DMS53 treated with DMSO at 0.1 percent for 48 hours (cell line): ENCODE data around the gene HNRNPU.

Source experiments
- DNase-seq: peaks from one replicate; lab custom pipeline; 2025; ENCODE audit not compliant: unreplicated experiment; lab: John Stamatoyannopoulos, UW

The HNRNPU gene

GRCh38 chr1:244862699-244863490 lies 1.4 kb downstream of the HNRNPU start:
- peak; percentile 80 for DNase-seq

DNA sequence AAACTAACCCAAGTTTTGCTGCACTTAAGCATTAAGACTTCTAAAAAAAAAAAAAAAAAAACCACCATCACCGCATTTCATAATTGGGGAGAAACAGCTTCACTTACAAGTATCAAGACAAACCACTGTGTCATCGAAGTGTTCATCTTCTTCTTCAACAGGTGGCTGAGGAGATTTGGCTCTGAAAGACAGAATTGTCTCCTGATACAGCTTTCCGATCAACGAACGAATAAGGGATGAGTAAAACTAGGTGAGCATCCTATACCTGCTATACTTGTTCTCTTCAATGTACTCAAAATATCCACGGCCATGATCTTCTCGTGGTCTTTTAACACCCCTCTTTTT lies 2.0 kb downstream of the HNRNPU start:
- DNase-seq = no peak

DNA sequence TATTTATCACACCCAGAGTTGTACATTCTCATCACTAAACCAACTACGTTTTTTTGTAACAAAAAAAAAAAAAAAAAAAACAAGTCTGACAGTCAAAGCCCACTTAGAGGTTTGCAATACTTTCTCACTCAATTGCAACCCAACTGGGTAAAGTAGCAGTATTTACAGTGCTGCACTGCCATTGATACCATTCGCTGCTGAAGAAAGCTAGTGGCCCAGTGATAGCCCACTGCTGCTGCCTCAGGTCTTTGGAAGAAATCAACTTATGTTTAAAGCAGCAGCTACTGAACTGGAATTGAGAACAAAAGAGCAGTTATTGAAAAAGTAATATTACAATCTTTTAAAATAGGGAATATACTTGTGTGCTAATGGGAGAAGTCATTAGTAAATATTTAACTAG lies 2.7 kb downstream of the HNRNPU start:
- DNase-seq = no peak

DNA sequence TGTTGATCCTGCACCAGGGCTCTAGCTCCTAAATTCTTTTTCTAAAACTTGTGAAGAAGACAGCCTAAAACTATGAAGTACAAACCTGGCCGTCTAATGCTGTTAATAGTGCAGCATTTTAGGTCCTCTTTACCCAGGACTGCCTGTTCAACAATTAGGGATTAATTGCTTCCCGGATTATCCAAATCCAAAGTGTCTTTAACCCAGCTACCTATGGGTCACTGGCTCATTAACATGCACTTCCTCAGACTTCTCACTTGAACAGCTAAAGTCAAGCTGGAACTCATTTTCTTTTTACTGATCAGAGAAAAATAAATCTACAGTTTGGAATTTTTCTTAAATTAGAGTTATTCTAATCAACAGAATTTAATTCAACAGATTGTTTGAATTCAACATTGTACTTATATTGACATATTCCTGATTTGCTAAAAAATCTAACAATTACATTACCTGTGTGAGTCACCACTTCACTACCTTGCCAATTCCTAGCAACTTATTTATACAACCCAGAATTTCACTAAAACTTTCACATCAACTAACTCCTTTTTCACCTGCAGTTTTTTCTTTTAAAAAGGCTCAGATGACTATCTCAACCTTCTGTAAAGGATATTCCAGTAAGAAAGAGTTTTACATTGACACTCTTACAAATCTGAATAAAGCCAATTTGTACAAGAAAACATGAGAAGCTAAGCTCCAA lies 3.3 kb downstream of the HNRNPU start:
- DNase-seq = no peak

DNA sequence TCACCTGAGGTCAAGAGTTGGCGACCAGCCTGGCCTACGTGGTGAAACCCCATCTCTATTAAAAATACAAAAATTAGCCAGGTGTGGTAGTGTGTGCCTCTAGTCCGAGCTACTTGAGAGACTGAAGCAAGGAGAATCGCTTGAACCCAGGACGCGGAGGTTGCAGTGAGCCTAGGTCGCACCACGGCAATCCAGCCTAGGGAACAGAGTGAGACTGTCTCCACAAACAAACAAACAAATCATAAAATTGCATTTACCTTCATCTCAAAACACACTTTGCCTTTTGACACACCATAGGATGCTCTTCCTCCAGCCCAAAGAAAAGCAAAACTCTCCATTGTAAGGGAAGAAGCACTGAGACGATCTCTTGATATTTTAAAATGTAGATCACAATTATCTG lies 4.3 kb downstream of the HNRNPU start:
- DNase-seq = no peak

DNA sequence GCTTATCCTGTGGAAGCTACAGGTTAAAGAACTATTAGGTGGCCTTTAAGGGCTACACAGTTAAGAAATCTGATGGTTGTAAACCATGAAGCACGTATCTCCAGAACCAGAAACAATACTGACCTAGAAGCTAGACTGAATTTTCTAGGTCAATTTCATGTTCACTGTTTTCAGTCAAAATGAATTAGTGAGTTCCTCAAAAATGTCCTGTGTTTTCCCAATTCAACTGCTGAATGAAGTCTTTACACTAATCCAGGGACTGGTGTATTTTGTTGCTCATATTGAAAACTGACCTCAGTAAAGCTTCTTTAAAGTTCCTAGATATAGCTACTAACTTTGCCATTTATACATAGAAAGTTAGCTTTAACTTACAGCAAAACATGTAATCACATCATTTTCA lies 6.0 kb downstream of the HNRNPU start:
- DNase-seq = no peak

- no peak for DNase-seq
Measured at GRCh38 chr1:244857761-244858160, 6.6 kb downstream of the HNRNPU start.

GRCh38 chr1:244854865-244855578 lies 9.3 kb downstream of the HNRNPU start:
- DNase-seq = no peak

DNA sequence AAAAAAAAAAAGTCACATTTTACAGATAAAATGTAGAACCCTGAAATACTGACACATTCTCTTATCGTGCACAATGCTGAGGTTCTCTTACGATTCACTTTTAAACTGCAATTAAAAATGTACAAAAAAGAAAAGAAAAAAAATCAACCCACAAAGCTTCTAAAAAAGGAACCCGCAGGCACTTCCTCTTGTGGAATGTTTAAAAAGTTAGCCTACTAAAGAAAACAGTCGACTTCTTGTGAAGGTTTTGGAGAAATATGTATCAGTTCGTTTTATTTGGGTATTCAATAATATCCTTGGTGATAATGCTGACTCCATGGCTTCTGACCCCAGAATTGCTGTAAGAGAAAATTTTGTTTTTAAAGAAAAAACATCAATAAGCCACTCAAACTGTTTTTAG lies 10.2 kb downstream of the HNRNPU start:
- no peak for DNase-seq

GRCh38 chr1:244852694-244853093 lies 11.6 kb downstream of the HNRNPU start:
- no peak for DNase-seq

- no peak for DNase-seq
Measured at GRCh38 chr1:244851546-244852231, 12.7 kb downstream of the HNRNPU start.

DNA sequence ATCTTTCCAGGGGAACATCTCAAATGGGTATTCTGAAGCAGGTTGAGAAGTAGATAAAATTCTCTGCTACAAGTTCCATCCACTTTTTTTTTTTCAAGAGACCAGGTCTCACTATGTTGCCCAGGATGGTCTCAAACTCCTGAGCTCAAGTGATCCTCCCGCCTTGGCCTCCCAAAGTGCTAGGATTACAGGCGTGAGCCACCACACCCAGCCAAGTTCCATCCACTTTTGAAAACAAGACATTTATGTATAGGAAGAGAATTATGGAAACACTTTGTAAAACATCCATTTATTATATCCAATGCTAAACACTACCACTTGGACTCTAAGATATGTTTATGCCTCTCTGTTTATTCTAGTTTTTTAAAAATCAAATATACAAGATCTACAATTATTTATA lies 13.4 kb downstream of the HNRNPU start:
- DNase-seq = no peak

DNA sequence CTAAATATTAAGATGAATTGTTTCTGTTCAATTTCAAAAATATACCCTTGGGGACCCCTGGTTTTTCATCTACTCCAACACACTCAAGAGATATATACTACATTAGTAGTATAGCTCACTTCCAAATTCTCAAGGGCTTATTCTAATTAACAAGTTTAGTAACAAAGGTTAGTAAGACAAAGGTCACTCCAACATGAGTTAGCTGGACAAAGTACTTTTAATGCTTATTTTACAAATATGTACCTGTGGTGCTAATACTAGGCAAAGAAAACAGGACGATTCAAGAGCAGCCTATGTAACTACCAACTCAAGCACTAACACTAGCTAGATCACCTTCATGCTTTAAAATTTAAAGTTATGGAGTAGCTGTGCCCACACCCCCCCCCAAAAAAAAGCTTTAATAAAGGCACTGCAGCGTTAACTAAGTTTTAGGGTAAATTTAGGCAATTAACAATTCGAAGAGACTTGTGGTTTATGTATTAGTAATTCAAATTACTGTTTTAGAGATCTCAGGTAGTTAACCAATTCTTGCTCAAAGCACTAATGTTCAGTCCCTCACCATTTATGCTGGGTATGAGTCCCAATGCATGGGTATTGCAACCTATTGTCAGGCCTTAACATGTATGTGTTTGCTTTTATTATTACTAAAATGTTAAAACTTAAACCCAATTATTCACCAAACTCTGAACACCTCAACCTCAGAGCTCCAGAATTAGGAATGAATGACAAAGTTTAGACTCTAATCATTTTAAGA lies 14.1 kb downstream of the HNRNPU start:
- DNase-seq = no peak

- DNase-seq = no peak
Measured at GRCh38 chr1:244849189-244849866, 15.0 kb downstream of the HNRNPU start.

- no peak for DNase-seq
Measured at GRCh38 chr1:244846653-244847052, 17.7 kb downstream of the HNRNPU start.

GRCh38 chr1:244844155-244845121 lies 19.9 kb downstream of the HNRNPU start:
- DNase-seq = no peak

DNA sequence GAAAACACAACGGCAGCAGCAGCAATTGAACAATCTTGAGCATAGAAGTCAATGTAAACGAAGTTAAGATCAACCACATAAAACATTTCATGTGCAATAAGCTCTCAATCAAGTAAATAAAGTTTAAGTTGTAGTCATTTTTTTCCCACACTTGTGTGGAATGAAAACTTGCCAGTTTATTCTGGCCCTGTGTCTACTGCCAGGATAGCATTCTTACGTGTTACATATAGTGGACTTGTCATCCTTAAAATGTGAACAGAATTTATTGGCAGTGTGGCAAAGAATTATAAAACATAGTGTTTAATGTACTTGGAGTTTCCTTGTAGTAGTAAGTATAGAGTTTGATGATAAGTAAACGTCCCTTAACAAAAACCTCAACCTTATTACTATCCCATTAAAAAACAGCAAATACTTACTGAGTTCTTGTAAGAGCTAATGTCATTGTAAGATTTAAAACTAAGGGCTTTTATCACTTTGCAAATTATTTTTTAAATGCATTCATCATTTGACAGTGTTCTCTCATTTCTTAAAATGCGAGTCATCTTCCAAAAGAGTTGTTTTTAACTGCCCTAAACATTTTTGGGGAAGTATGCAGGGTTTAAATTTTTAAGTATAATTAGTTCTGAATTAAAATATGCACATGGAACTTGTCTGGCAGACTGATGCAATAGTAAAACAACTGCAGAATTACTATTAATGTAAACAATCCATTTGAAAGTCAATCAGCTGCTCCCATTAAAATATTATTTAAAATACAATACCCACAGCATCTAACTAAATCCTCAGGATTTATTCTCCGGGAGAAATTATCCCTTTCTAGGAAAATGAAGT lies 21.0 kb downstream of the HNRNPU start:
- DNase-seq = no peak

DNA sequence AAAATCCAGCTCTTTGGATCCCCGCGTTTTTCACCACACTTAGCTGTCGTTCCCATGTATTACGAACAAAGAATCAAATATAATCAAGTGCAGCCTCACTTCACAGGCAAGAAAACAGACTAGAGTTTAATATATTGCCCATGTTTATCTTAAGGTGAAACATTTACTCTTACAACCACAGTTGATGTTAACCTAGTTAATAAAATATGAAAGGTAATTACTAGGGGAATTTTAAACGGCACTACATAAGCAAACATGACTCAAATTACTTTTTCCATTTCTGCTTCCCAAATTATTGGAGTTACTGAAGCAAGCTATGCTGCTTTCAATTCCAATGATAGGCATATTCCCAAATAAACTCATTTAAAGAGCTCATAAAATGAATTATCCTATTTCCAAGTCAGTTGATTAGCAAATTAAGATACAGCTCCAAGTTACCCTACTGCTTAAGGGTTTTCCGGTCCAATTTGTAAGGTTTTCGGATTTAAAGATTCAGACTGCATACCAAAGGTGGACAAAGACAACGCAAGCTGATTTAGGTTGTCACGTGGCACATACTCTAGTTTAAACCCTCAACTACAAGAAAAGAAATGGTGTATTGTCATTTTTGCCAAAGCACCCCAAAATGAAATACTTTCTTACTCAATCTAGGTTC lies 22.9 kb downstream of the HNRNPU start:
- DNase-seq = no peak
